Osteoblast (primary cell): Measurements from ENCODE around the gene SNX1. TPM values are rescaled to one million over a fixed set of nuclear protein-coding genes. Genes with fewer than 3 reads are reported as not detected.
"Not testable (repeated sequence)": the region's sequence is repeated elsewhere in the genome, so short reads cannot be mapped to it uniquely, and the experiment has no call there.

ENCODE experiments used
- DNase-seq: peaks from one replicate; pipeline ENCODE4 v3.0.0; 2011; ENCODE audit warnings: low spot score, mixed read lengths; ENCODE audit not compliant: insufficient read length; ENCODE audit errors: missing footprints
- H2AFZ ChIP-seq: 2 replicates; pipeline ENCODE4 v1.6.0; 2011; ENCODE audit warnings: mild to moderate bottlenecking, low read length
- H3K27ac ChIP-seq: 2 replicates; pipeline ENCODE4 v1.5.1; 2011; ENCODE audit warnings: mild to moderate bottlenecking, low read depth, low read length, moderate library complexity
- H3K27me3 ChIP-seq: 2 replicates; pipeline ENCODE4 v1.6.0; 2012; ENCODE audit warnings: mild to moderate bottlenecking, control low read depth, inconsistent platforms, low read length, moderate library complexity; ENCODE audit not compliant: insufficient read depth
- H3K36me3 ChIP-seq: 2 replicates; pipeline ENCODE4 v1.5.1; 2011; ENCODE audit warnings: mild to moderate bottlenecking, low read length, control low read depth, moderate library complexity; ENCODE audit not compliant: insufficient read depth
- H3K4me1 ChIP-seq: 2 replicates; pipeline ENCODE4 v1.5.1; 2011; ENCODE audit warnings: mild to moderate bottlenecking, low read length, control low read depth, moderate library complexity; ENCODE audit not compliant: insufficient read depth
- H3K4me2 ChIP-seq: 2 replicates; pipeline ENCODE4 v1.6.0; 2011; ENCODE audit warnings: mild to moderate bottlenecking, low read length; ENCODE audit not compliant: insufficient read depth
- H3K4me3 ChIP-seq: fragments of 200-600 bp; sonication (generic); 3 replicates; pipeline ENCODE4 v1.5.1; 2012; ENCODE audit warnings: mild to moderate bottlenecking, low read length, inconsistent platforms; ENCODE audit not compliant: insufficient read depth
- H3K79me2 ChIP-seq: 2 replicates; pipeline ENCODE4 v1.6.0; 2012; ENCODE audit warnings: mild to moderate bottlenecking, low read length, control low read depth, inconsistent platforms; ENCODE audit not compliant: insufficient read depth
- H3K9me3 ChIP-seq: 2 replicates; pipeline ENCODE4 v1.5.1; 2011; ENCODE audit warnings: low read depth, low read length, control low read depth
- H4K20me1 ChIP-seq: 2 replicates; pipeline ENCODE4 v1.6.0; 2012; ENCODE audit warnings: mild to moderate bottlenecking, low read length, control low read depth; ENCODE audit not compliant: insufficient read depth
- CTCF ChIP-seq: IDR thresholded peaks from 2 replicates; pipeline ENCODE4 v1.5.1; 2011; ENCODE audit warnings: mild to moderate bottlenecking, low read depth, low read length, moderate library complexity; ENCODE audit errors: extremely low read depth
- total RNA-seq: library from RNA; depleted of rRNA; stranded (reverse); fragments of >200 nt; gene quantifications from 2 replicates; pipeline ENCODE4 v1.2.3, GENCODE V29; 2012

SNX1 gene
- total RNA-seq, 1 donor = 51.0 TPM

- Histone ChIP-seq H4K20me1 (no peaks in the 10 kb centered on the region), H3K9me3 (no peaks in the 10 kb centered on the region), H3K4me1 (no peaks in the 10 kb centered on the region), H2AFZ (no peak overlapping the region), H3K27ac (no peak overlapping the region), H3K36me3 (no peaks in the 10 kb centered on the region), H3K4me3 (no peak overlapping the region), H3K79me2 (no peaks in the 10 kb centered on the region), H3K27me3 (no peaks in the 10 kb centered on the region), H3K4me2 (no peak overlapping the region)
- no peak for TF ChIP-seq CTCF
- DNase-seq = no peak
These were observed 37.5 kb upstream of the SNX1 start for GRCh38 chr15:64058279-64058678.

- H3K27ac ChIP-seq, H3K27me3 ChIP-seq, H2AFZ ChIP-seq, H4K20me1 ChIP-seq, H3K79me2 ChIP-seq, H3K4me2 ChIP-seq, H3K36me3 ChIP-seq, DNase-seq, H3K4me3 ChIP-seq, H3K9me3 ChIP-seq, H3K4me1 ChIP-seq: not testable (repeated sequence)
These were observed 36.7 kb upstream of the SNX1 start for GRCh38 chr15:64059104-64059503.

- Histone ChIP-seq H3K9me3 (no peaks in the 10 kb centered on the region), H2AFZ (no peak overlapping the region), H3K4me1 (no peaks in the 10 kb centered on the region), H3K36me3 (no peaks in the 10 kb centered on the region), H3K27ac (no peak overlapping the region), H3K4me2 (no peak overlapping the region), H4K20me1 (no peaks in the 10 kb centered on the region), H3K27me3 (no peaks in the 10 kb centered on the region), H3K4me3 (no peak overlapping the region), H3K79me2 (no peaks in the 10 kb centered on the region)
- no peak for TF ChIP-seq CTCF
- no peak for DNase-seq
These were observed 35.1 kb upstream of the SNX1 start for GRCh38 chr15:64060716-64061115.

GRCh38 chr15:64066451-64066850 lies 29.3 kb upstream of the SNX1 start:
- H3K4me2 ChIP-seq = no peak overlapping the region
- H3K9me3 ChIP-seq = no peaks in the 10 kb centered on the region
- no peaks in the 10 kb centered on the region for H3K36me3 ChIP-seq
- no peak for DNase-seq
- no peak overlapping the region for H3K27ac ChIP-seq
- no peak overlapping the region for H3K4me3 ChIP-seq
- H2AFZ ChIP-seq = no peak overlapping the region
- no peaks in the 10 kb centered on the region for H3K79me2 ChIP-seq
- TF ChIP-seq CTCF = no peak
- H3K4me1 ChIP-seq = peaks cover 22% of the 10 kb centered on the region
- H4K20me1 ChIP-seq = no peaks in the 10 kb centered on the region
- no peaks in the 10 kb centered on the region for H3K27me3 ChIP-seq
